HepG2 (cell line): Measurements from ENCODE around the gene COPS6. TPM values are rescaled to one million over a fixed set of nuclear protein-coding genes. Genes with fewer than 3 reads are reported as not detected.

Source experiments
- CCDC6 ChIP-seq: sonication (generic); formaldehyde crosslinking; IDR thresholded peaks from 2 replicates; pipeline ENCODE4 v1.8.1; 2022; ENCODE audit warnings: mild to moderate bottlenecking, missing genetic modification reagents, moderate library complexity
- FOXK1 ChIP-seq: sonication (generic); formaldehyde crosslinking; IDR thresholded peaks from 2 replicates; pipeline ENCODE4 v1.4.0; 2020; ENCODE audit warnings: low read depth, missing genetic modification reagents, borderline replicate concordance
- GPBP1L1 ChIP-seq: sonication (generic); formaldehyde crosslinking; IDR thresholded peaks from 2 replicates; pipeline ENCODE4 v1.5.0; 2020; ENCODE audit warnings: mild to moderate bottlenecking, missing genetic modification reagents
- HINFP ChIP-seq: sonication (generic); formaldehyde crosslinking; IDR thresholded peaks from 2 replicates; pipeline ENCODE4 v1.4.0; 2020; ENCODE audit warnings: low read depth, mild to moderate bottlenecking, missing genetic modification reagents
- KMT2A ChIP-seq: sonication (generic); formaldehyde crosslinking; IDR thresholded peaks from 2 replicates; pipeline ENCODE4 v1.4.0; 2020; ENCODE audit warnings: missing genetic modification reagents
- MLXIP ChIP-seq: sonication (generic); formaldehyde crosslinking; IDR thresholded peaks from 2 replicates; pipeline ENCODE4 v1.9.0; 2021; ENCODE audit warnings: missing genetic modification reagents, borderline replicate concordance
- MTF2 ChIP-seq: sonication (generic); formaldehyde crosslinking; IDR thresholded peaks from 2 replicates; pipeline ENCODE4 v1.5.0; 2020; ENCODE audit warnings: missing genetic modification reagents, borderline replicate concordance
- MXD1 ChIP-seq: sonication (generic); formaldehyde crosslinking; IDR thresholded peaks from 2 replicates; pipeline ENCODE4 v1.4.0; 2020; ENCODE audit warnings: mild to moderate bottlenecking, missing genetic modification reagents
- NR1H2 ChIP-seq: sonication (generic); formaldehyde crosslinking; IDR thresholded peaks from 2 replicates; pipeline ENCODE4 v1.8.1; 2022; ENCODE audit warnings: low read depth, missing genetic modification reagents, borderline replicate concordance
- PLRG1 ChIP-seq: fragments of 450-650 bp; conservative IDR thresholded peaks from 2 replicates; pipeline ENCODE4 v1.6.1; 2016
- SALL1 ChIP-seq: sonication (generic); formaldehyde crosslinking; IDR thresholded peaks from 2 replicates; pipeline ENCODE4 v1.8.0; 2022; ENCODE audit warnings: mild to moderate bottlenecking, missing genetic modification reagents
- SIX4 ChIP-seq: sonication (generic); formaldehyde crosslinking; IDR thresholded peaks from 2 replicates; pipeline ENCODE4 v1.4.0; 2020; ENCODE audit warnings: missing genetic modification reagents
- SMAD9 ChIP-seq: sonication (generic); formaldehyde crosslinking; IDR thresholded peaks from 2 replicates; pipeline ENCODE4 v1.5.1; 2020; ENCODE audit warnings: mild to moderate bottlenecking, missing genetic modification reagents
- TBP ChIP-seq: sonication (generic); formaldehyde crosslinking; IDR thresholded peaks from 2 replicates; pipeline ENCODE4 v1.5.0; 2020; ENCODE audit warnings: missing genetic modification reagents
- TFDP2 ChIP-seq: sonication (generic); formaldehyde crosslinking; IDR thresholded peaks from 2 replicates; pipeline ENCODE4 v1.4.0; 2020; ENCODE audit warnings: missing genetic modification reagents
- ZBTB1 ChIP-seq: sonication (generic); formaldehyde crosslinking; IDR thresholded peaks from 2 replicates; pipeline ENCODE4 v1.4.0; 2020; ENCODE audit warnings: missing genetic modification reagents, borderline replicate concordance
- ZNF101 ChIP-seq: sonication (generic); formaldehyde crosslinking; IDR thresholded peaks from 2 replicates; pipeline ENCODE4 v1.4.0; 2020; ENCODE audit warnings: mild to moderate bottlenecking, low read depth, missing genetic modification reagents, borderline replicate concordance
- ZNF597 ChIP-seq: sonication (generic); formaldehyde crosslinking; IDR thresholded peaks from 2 replicates; pipeline ENCODE4 v1.5.0; 2020; ENCODE audit warnings: missing genetic modification reagents
- ZNF615 ChIP-seq: sonication (generic); formaldehyde crosslinking; IDR thresholded peaks from 2 replicates; pipeline ENCODE4 v1.5.0; 2020; ENCODE audit warnings: mild to moderate bottlenecking, missing genetic modification reagents, borderline replicate concordance
- polyA plus RNA-seq, 8 experiments: library from polyadenylated mRNA; depleted of rRNA in 3 of 8; stranded (reverse) in 7 of 8; unstranded in 1 of 8; fragments of >200 nt; fragmentation: Illumina TruSeq in 4 of 8; extraction: Trizol in 4 of 8; gene quantifications; 2 replicates each; pipeline versions ENCODE4 v1.2.1 to v1.2.3, GENCODE V29; 2011 to 2016; ENCODE audit warnings: low read depth in 4 of 8, missing spikeins in 1 of 8, mixed read lengths in 1 of 8; ENCODE audit not compliant: insufficient read depth in 1 of 8
- total RNA-seq, 5 experiments: library from RNA; depleted of rRNA; stranded (reverse); fragments of >200 nt; fragmentation: Illumina TruSeq; extraction: Trizol; gene quantifications; 2 replicates each; pipeline ENCODE4 v1.2.3, GENCODE V29; 2016; ENCODE audit warnings: low read depth in 1 of 5

Gene COPS6
- total and polyA plus RNA-seq, 2 of the 13 experiments (the other 11 are each of a cell fraction or from before 2014, with no cell fraction given), result 33.4 to 117 TPM

GRCh38 chr7:100101016-100101862, 12.5 kb downstream of the COPS6 start, which contains the start of the genes AP4M1 and MCM7 (continued):
- TF ChIP-seq FOXK1 (CRISPR knock-in tag) (peak; percentile 56; the same call in 1 of the 2 replicates), ZBTB1 (CRISPR knock-in tag) (no peak), ZNF615 (CRISPR knock-in tag) (no peak; the same call in 1 of the 2 replicates), MXD1 (CRISPR knock-in tag) (0 out of 2 replicates have a peak, but pooled peaks have one; percentile 76), GPBP1L1 (CRISPR knock-in tag) (no peak), PLRG1 (no peak), MLXIP (CRISPR knock-in tag) (no peak), CCDC6 (CRISPR knock-in tag) (no peak; the same call in 1 of the 2 replicates), SMAD9 (CRISPR knock-in tag) (peak; percentile 77; the same call in 1 of the 2 replicates), ZNF101 (CRISPR knock-in tag) (no peak), SALL1 (peak; percentile 72), ZNF597 (no peak), TBP (CRISPR knock-in tag) (no peak), NR1H2 (CRISPR knock-in tag) (peak; percentile 33; the same call in 1 of the 2 replicates), MTF2 (CRISPR knock-in tag) (no peak), SIX4 (CRISPR knock-in tag) (no peak), TFDP2 (CRISPR knock-in tag) (peak; percentile 98), HINFP (0 out of 2 replicates have a peak, but pooled peaks have one; percentile 60), KMT2A (CRISPR knock-in tag) (no peak)
